HepG2 (cell line): ENCODE results near the gene RABL6. TPM values are rescaled to one million over a fixed set of nuclear protein-coding genes. Genes with fewer than 3 reads are reported as not detected.

Source experiments
- ARID2 ChIP-seq: sonication (generic); formaldehyde crosslinking; IDR thresholded peaks from 2 replicates; pipeline ENCODE4 v1.8.1; 2022; ENCODE audit warnings: mild to moderate bottlenecking, missing genetic modification reagents, borderline replicate concordance
- ARNT2 ChIP-seq: sonication (generic); formaldehyde crosslinking; IDR thresholded peaks from 2 replicates; pipeline ENCODE4 v1.8.0; 2022; ENCODE audit warnings: mild to moderate bottlenecking, low read depth, missing genetic modification reagents, moderate library complexity
- EEA1 ChIP-seq: sonication (generic); formaldehyde crosslinking; IDR thresholded peaks from 2 replicates; pipeline ENCODE4 v1.5.1; 2020; ENCODE audit warnings: mild to moderate bottlenecking, missing genetic modification reagents, borderline replicate concordance
- ELF1 ChIP-seq: sonication (generic); formaldehyde crosslinking; IDR thresholded peaks from 2 replicates; pipeline ENCODE4 v1.4.0; 2020; ENCODE audit warnings: missing genetic modification reagents
- FIP1L1 ChIP-seq: fragments of 200-400 bp; formaldehyde crosslinking; IDR thresholded peaks from 2 replicates; pipeline ENCODE4 v1.6.1; 2018; ENCODE audit warnings: low read depth, mild to moderate bottlenecking, low read length, moderate library complexity, borderline replicate concordance; ENCODE audit not compliant: insufficient read depth
- NONO ChIP-seq, 2 experiments: fragments of 450-650 bp in 1 of 2; sonication (generic) in 1 of 2; formaldehyde crosslinking in 1 of 2; IDR thresholded peaks in 1 of 2; conservative IDR thresholded peaks in 1 of 2; 2 replicates each; pipeline versions ENCODE4 v1.6.1 to v1.8.0; 2017 to 2022; ENCODE audit warnings: mild to moderate bottlenecking in 1 of 2, missing genetic modification reagents in 1 of 2, moderate library complexity in 1 of 2
- PLRG1 ChIP-seq: fragments of 450-650 bp; conservative IDR thresholded peaks from 2 replicates; pipeline ENCODE4 v1.6.1; 2016
- SP1 ChIP-seq, 2 experiments: fragments of 450-650 bp in 1 of 2; sonication (generic) in 1 of 2; formaldehyde crosslinking in 1 of 2; IDR thresholded peaks; 2 replicates each; pipeline versions ENCODE4 v1.4.0 to v1.6.1; 2016 to 2020; ENCODE audit warnings: missing genetic modification reagents in 1 of 2
- ZBTB39 ChIP-seq: sonication (generic); formaldehyde crosslinking; IDR thresholded peaks from 2 replicates; pipeline ENCODE4 v1.5.0; 2020; ENCODE audit warnings: missing genetic modification reagents
- ZNF282 ChIP-seq: fragments of 450-650 bp; IDR thresholded peaks from 2 replicates; pipeline ENCODE4 v1.6.1; 2018; ENCODE audit not compliant: partially characterized antibody
- ZNF367 ChIP-seq: sonication (generic); formaldehyde crosslinking; IDR thresholded peaks from 2 replicates; pipeline ENCODE4 v1.4.0; 2020; ENCODE audit warnings: missing genetic modification reagents, borderline replicate concordance
- ZNF382 ChIP-seq: sonication (generic); formaldehyde crosslinking; IDR thresholded peaks from 2 replicates; pipeline ENCODE4 v1.5.0; 2020; ENCODE audit warnings: missing genetic modification reagents, mild to moderate bottlenecking, borderline replicate concordance
- ZNF430 ChIP-seq: sonication (generic); formaldehyde crosslinking; IDR thresholded peaks from 2 replicates; pipeline ENCODE4 v1.9.0; 2021; ENCODE audit warnings: mild to moderate bottlenecking, missing genetic modification reagents
- ZNF562 ChIP-seq: sonication (generic); formaldehyde crosslinking; IDR thresholded peaks from 2 replicates; pipeline ENCODE4 v1.8.0; 2022; ENCODE audit warnings: missing genetic modification reagents, borderline replicate concordance
- ZNF710 ChIP-seq: sonication (generic); formaldehyde crosslinking; IDR thresholded peaks from 2 replicates; pipeline ENCODE4 v1.5.0; 2020; ENCODE audit warnings: mild to moderate bottlenecking, missing genetic modification reagents, borderline replicate concordance
- polyA plus RNA-seq, 8 experiments: library from polyadenylated mRNA; depleted of rRNA in 3 of 8; stranded (reverse) in 7 of 8; unstranded in 1 of 8; fragments of >200 nt; fragmentation: Illumina TruSeq in 4 of 8; extraction: Trizol in 4 of 8; gene quantifications; 2 replicates each; pipeline versions ENCODE4 v1.2.1 to v1.2.3, GENCODE V29; 2011 to 2016; ENCODE audit warnings: low read depth in 4 of 8, missing spikeins in 1 of 8, mixed read lengths in 1 of 8; ENCODE audit not compliant: insufficient read depth in 1 of 8
- total RNA-seq, 5 experiments: library from RNA; depleted of rRNA; stranded (reverse); fragments of >200 nt; fragmentation: Illumina TruSeq; extraction: Trizol; gene quantifications; 2 replicates each; pipeline ENCODE4 v1.2.3, GENCODE V29; 2016; ENCODE audit warnings: low read depth in 1 of 5
- TF ChIP-seq, protein P1 (sequence below): sonication (generic); formaldehyde crosslinking; IDR thresholded peaks from 2 replicates; pipeline ENCODE4 v1.9.0; 2021; ENCODE audit warnings: mild to moderate bottlenecking, missing genetic modification reagents
- TF ChIP-seq, protein P2 (sequence below): sonication (generic); formaldehyde crosslinking; IDR thresholded peaks from 2 replicates; pipeline ENCODE4 v1.9.0; 2021; ENCODE audit warnings: missing genetic modification reagents, mild to moderate bottlenecking, borderline replicate concordance

RABL6 gene
- total and polyA plus RNA-seq, 2 of the 13 experiments (the other 11 are each of a cell fraction or from before 2014, with no cell fraction given): 81.5 to 125 TPM

DNA sequence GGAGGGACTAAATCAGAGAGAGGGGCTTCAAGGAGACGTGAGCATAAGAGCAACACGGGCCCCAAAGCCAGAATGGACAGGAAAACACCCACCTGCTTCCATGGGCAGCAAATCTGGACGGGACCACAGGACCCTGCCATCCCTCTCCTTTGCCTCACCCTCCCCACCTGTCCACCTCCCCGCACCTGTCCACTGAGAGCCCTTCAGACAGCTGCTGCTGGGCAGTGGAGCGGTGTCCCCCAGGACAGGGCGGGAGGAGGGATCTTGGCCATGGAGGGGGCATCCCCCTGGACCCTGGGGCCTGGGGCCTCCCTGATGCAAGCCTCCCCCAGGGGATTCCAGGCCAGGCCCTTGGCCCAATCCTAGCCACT is 9.1 kb upstream of the RABL6 start (continued):
- TF ChIP-seq, protein P1, sequence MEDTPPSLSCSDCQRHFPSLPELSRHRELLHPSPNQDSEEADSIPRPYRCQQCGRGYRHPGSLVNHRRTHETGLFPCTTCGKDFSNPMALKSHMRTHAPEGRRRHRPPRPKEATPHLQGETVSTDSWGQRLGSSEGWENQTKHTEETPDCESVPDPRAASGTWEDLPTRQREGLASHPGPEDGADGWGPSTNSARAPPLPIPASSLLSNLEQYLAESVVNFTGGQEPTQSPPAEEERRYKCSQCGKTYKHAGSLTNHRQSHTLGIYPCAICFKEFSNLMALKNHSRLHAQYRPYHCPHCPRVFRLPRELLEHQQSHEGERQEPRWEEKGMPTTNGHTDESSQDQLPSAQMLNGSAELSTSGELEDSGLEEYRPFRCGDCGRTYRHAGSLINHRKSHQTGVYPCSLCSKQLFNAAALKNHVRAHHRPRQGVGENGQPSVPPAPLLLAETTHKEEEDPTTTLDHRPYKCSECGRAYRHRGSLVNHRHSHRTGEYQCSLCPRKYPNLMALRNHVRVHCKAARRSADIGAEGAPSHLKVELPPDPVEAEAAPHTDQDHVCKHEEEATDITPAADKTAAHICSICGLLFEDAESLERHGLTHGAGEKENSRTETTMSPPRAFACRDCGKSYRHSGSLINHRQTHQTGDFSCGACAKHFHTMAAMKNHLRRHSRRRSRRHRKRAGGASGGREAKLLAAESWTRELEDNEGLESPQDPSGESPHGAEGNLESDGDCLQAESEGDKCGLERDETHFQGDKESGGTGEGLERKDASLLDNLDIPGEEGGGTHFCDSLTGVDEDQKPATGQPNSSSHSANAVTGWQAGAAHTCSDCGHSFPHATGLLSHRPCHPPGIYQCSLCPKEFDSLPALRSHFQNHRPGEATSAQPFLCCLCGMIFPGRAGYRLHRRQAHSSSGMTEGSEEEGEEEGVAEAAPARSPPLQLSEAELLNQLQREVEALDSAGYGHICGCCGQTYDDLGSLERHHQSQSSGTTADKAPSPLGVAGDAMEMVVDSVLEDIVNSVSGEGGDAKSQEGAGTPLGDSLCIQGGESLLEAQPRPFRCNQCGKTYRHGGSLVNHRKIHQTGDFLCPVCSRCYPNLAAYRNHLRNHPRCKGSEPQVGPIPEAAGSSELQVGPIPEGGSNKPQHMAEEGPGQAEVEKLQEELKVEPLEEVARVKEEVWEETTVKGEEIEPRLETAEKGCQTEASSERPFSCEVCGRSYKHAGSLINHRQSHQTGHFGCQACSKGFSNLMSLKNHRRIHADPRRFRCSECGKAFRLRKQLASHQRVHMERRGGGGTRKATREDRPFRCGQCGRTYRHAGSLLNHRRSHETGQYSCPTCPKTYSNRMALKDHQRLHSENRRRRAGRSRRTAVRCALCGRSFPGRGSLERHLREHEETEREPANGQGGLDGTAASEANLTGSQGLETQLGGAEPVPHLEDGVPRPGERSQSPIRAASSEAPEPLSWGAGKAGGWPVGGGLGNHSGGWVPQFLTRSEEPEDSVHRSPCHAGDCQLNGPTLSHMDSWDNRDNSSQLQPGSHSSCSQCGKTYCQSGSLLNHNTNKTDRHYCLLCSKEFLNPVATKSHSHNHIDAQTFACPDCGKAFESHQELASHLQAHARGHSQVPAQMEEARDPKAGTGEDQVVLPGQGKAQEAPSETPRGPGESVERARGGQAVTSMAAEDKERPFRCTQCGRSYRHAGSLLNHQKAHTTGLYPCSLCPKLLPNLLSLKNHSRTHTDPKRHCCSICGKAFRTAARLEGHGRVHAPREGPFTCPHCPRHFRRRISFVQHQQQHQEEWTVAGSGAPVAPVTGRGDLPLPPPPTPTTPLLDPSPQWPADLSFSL (CRISPR knock-in tag): 0 out of 2 replicates have a peak, but pooled peaks have one; percentile 28
- TF ChIP-seq ZNF282: no peak
- TF ChIP-seq ELF1 (CRISPR knock-in tag): no peak
- TF ChIP-seq PLRG1: no peak
- no peak; the same call in 1 of the 2 replicates for TF ChIP-seq ZNF710 (CRISPR knock-in tag)
- no peak for TF ChIP-seq SP1 (IDR thresholded peaks at IDR 0.05)
- TF ChIP-seq SP1 (CRISPR knock-in tag; IDR thresholded peaks at IDR 0.05): no peak
- TF ChIP-seq ZNF430: no peak
- no peak for TF ChIP-seq ARID2 (CRISPR knock-in tag)
- TF ChIP-seq NONO (IDR thresholded peaks at IDR 0.05): no peak
- TF ChIP-seq NONO (CRISPR knock-in tag; conservative IDR thresholded peaks at IDR 0.05): no peak
- TF ChIP-seq ZNF382: no peak
- no peak for TF ChIP-seq ZNF367 (CRISPR knock-in tag)
- TF ChIP-seq ARNT2 (CRISPR knock-in tag): peak; percentile 24; the same call in 1 of the 2 replicates
- TF ChIP-seq EEA1: no peak
- no peak for TF ChIP-seq ZBTB39 (CRISPR knock-in tag)
- TF ChIP-seq FIP1L1: 0 out of 2 replicates have a peak, but pooled peaks have one; percentile 67
- TF ChIP-seq, protein P2, sequence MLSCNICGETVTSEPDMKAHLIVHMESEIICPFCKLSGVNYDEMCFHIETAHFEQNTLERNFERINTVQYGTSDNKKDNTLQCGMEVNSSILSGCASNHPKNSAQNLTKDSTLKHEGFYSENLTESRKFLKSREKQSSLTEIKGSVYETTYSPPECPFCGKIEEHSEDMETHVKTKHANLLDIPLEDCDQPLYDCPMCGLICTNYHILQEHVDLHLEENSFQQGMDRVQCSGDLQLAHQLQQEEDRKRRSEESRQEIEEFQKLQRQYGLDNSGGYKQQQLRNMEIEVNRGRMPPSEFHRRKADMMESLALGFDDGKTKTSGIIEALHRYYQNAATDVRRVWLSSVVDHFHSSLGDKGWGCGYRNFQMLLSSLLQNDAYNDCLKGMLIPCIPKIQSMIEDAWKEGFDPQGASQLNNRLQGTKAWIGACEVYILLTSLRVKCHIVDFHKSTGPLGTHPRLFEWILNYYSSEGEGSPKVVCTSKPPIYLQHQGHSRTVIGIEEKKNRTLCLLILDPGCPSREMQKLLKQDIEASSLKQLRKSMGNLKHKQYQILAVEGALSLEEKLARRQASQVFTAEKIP (CRISPR knock-in tag): no peak
- TF ChIP-seq ZNF562 (CRISPR knock-in tag): no peak
